ENCODE results near the gene ITGA5.

The ITGA5 gene

GRCh38 chr12:54409267-54409666, 9.8 kb downstream of the ITGA5 start:
- no peak for DNase-seq

DNA sequence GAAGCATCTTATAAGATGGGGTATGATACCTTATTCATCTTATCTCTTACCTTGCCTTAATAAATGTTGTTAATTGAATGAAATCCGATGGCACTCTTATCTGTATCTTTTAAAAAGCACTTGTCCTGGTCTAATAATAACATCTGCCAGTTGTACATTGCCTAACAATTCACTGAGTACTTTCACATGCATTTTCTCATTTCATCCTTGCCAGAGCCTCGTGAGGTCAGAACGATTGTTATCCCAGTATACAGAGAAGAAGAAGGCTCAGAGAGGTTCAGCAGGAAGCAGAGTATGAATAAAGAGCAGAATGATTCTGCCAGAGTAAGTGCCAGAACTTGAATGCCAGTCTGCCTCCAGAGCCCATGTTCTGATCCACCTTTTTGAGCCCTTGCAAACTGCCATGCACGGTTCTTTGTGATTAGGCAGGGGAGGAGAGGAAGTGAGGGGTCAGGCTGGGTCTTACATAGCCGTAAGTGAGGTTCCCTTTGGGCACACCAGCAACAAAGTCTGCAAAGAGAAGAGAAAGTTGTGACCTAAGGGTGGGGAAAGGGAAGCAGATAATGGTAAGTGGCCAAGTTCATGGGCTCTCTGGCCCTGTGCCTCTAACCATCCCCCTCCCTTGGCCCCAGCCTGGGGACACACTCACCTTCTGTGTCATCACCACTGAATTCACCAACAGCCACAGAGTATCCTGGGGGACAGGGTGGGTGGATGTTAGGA, 11.7 kb downstream of the ITGA5 start:
- no peak for DNase-seq

DNA sequence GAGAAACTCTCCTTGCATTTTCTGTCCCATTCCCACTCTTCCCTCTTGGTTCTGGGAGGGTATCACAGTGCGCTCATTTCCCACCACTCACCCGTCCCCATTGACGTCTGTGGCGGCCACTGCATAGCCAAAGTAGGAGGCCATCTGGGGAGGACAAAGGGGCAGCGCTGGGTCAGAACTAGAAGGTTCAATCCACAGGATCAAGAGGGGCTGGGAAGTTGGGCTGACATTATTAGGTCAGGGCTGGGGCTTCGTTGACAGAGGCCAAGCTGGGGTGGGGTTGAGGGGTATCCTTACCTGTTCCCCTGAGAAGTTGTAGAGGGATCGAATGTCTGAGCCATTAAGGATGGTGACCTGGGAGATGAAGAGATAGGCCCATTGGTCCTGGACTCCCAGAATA, 13.5 kb downstream of the ITGA5 start:
- DNase-seq = no peak

- DNase-seq = no peak
Measured at GRCh38 chr12:54405106-54405505, 14.0 kb downstream of the ITGA5 start.

DNA sequence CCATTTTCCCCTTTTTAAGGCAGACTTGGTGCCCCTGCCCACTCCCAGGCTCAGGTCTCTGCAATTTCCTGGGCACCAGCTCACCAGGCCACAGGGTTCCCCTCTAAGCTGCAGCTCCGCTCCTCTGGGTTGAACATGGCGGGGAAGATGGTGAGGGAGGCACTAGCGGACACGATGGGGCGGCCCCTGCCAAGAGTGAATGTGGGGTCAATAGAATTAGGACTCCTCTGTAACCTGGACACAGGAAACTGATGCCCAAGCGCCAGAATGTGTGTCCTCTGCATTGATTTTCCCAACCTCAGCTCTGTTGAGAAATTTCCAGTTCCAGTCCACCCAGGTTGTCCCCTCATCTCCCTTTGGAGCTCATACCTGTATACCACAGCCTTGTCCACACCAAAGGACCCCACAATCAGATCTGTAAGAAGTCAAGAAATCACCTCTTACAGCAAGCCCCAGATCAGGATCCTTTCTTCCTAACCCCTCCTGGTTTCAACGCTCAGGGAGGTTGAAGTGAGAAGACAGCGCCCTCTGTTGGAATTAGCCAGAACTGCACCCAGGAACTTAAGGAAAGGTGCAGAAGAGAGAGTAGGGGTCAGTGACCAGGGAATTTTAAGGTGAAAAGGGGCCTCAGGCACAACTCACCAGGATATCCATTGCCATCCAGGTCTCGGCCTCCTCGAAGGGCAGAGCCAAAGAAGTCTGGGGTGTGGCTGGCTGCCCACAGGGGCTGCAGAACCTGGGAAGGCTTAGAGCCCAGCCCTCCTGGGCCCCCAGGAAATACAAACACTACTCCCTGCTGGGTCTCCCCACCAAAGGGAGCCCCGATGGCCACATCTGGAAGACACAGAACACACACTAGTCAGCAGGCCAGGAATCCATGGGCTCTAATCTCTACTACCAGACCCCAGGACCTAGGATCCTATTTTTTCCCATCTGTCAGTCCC, 14.7 kb downstream of the ITGA5 start:
- DNase-seq = peak; percentile 8

GRCh38 chr12:54401119-54401518, 17.9 kb downstream of the ITGA5 start:
- DNase-seq = no peak

DNA sequence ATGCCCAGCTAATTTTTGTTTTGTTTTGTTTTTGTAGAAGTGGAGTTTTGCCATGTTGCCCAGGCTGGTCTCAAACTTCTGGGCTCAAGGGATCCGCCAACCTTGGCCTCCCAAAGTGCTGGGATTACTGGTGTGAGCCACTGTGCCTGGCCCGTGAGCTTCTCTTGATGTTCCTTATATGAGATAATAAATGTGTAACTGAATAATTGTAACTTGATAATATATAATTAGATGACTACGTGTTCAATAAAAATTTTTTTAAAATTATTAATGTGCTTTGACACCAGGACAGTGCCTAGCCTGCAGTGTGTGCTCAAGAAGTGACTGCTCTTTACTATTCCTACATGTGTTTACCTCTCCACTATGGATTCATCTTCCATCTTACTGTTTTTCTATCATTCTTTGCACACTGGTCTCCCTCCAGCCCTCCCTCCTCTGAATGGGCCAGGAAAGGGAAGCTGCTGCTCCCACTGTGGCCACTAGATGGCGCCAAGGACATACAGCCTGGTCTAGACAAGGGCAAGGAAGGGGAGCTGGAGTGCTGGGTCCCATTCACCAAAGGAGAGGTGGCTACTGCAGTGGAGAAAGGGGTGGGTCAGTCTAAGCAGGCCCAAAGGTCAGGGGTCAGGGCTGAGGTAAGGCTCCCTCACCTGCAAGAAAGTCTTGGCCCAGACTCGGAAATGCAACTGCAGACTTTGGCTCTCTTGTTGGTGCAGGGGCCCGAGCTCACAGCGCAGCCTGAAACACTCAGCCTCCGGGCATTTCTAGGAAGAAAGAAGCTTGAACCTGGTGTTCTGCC, 19.9 kb downstream of the ITGA5 start:
- peak; percentile 41 for DNase-seq

DNA sequence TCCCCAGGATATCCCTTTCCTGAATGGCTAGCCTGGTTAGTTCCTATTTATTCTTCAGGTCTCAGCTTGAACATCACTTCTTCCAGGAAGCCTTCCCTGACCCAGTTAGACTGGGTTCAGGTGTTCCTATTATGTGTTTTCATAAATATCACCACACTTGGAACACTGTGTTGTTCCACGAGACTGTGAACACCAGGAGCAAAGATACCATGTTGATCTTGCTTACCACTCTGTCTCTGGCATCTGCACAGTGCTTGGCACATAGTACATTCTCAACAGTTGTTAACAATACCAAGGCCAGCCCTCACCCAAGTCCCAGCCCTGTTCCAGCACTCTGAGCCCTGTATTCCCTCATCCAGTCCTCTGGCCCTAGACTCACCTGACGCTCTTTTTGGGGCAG, 20.8 kb downstream of the ITGA5 start:
- DNase-seq = no peak

- no peak for DNase-seq
Measured at GRCh38 chr12:54397157-54397556, 21.9 kb downstream of the ITGA5 start.

- no peak for DNase-seq
Measured at GRCh38 chr12:54395545-54395944, 23.5 kb downstream of the ITGA5 start.

- DNase-seq = no peak
Measured at GRCh38 chr12:54394986-54395385, 24.1 kb downstream of the ITGA5 start.

- peak; percentile 31 for DNase-seq
Measured at GRCh38 chr12:54394281-54394719, 24.8 kb downstream of the ITGA5 start.

- DNase-seq = no peak
Measured at GRCh38 chr12:54393743-54394142, 25.3 kb downstream of the ITGA5 start.

GRCh38 chr12:54393207-54393609, 25.9 kb downstream of the ITGA5 start:
- no peak for DNase-seq

DNA sequence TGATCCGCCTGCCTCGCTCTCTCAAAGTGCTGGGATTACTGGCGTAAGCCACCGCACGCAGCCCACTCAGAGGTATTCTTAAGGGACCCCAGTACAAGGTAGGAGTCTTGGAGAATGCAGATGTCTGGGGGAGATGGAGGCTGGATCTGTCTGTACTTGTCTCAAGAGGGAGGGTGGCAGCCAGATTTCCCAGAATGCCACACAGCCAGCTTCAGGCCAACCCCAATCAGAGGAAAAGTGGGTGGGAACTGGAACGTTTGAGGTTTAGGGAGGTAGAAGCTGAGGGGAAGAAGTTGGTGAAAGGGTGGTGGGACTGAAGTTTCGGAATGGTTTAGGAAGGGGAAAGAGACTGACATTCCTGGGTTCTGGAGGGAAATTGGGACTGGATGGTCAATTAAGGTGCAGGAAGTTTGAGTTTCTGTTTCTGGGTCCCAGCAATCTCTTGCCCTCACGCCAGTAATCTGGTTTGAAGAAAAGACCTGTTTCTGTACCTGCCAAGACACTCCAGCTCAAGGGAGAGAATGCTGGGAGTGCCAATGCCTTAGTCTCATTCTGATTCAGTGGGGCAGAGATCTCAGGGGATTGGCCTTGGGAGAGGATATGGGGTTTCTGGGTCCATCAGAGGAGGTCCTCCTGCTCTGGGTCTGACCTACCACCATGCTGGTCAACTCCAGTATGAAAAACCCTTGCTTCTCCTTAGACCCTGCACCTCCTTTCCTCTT, 26.4 kb downstream of the ITGA5 start:
- DNase-seq = no peak

DNA sequence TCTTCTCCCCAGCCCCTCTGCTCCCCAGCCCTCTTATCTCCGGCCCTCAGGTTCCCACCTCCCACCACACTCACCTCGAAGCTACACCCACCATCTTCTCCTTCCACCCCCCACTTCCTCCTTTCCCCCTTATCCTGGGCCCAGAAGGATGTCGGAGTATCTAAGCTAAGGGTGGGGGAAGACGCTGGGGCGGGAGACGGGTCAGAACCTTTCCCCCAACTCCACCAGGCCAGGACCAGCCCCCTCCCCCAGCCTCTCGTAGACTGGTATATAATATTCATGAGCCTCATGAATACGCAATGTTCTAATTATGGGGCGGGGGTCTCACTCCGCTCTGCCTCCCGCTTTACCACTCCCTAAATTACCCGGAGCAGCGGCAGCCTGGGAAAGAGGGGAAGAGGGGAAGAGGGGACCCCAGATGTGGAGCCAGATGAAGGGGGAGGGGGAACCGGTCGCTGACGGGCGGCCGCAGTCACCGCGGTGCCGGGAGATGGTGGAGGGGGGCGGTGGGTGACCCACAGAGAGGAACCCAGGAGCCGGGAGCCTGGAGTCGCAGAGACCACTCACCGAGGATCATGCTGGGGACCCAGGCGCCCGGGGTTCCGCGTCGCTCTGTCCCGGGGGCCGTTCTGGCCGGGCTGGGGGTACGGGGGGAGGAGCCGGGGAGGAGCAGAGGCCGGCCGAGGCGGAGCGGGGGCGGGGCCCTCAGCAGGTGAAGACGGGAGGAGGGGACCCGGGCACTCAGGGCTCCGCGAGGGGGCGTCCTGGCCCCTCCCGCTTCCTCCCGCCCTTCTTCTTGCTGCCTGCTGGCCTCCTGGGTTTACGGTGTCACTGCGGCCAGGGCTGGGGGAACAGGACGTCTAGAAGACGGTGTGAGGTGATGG, 28.2 kb downstream of the ITGA5 start:
- DNase-seq = no peak

- DNase-seq = no peak
Measured at GRCh38 chr12:54390176-54390667, 28.8 kb downstream of the ITGA5 start.

GRCh38 chr12:54389607-54390175, 29.4 kb downstream of the ITGA5 start:
- DNase-seq = no peak

- DNase-seq = no peak
Measured at GRCh38 chr12:54389134-54389508, 29.9 kb downstream of the ITGA5 start.

GRCh38 chr12:54388237-54389133, 30.6 kb downstream of the ITGA5 start:
- DNase-seq = no peak
